HG02798 (cell line): ENCODE data around the gene CYP27B1.
A peak's percentile ranks its signal among the peaks of the same experiment; 100 is the strongest.
"Not testable (repeated sequence)": the region's sequence is repeated elsewhere in the genome, so short reads cannot be mapped to it uniquely, and the experiment has no call there.

Experiments
- ATAC-seq: cut with Tn5 transposase; IDR thresholded peaks from one replicate; pipeline ENCODE4 v1.9.1; 2021; ENCODE audit warnings: mild to moderate bottlenecking; ENCODE audit not compliant: unreplicated experiment, poor library complexity

The CYP27B1 gene

GRCh38 chr12:57793920-57794319, 27.0 kb upstream of the CYP27B1 start:
- ATAC-seq: no peak

- ATAC-seq: no peak
Measured at GRCh38 chr12:57783861-57784260, 17.0 kb upstream of the CYP27B1 start.

- ATAC-seq: no peak
Measured at GRCh38 chr12:57783466-57783801, 16.6 kb upstream of the CYP27B1 start.

GRCh38 chr12:57782608-57783465, 16.0 kb upstream of the CYP27B1 start, which contains the start of gene TSFM:
TSS of gene TSFM (plus strand) at chr12:57782787. CDS start at chr12:57782802, 15 bp downstream.
- ATAC-seq: peak; percentile 88

GRCh38 chr12:57782243-57782607, 15.3 kb upstream of the CYP27B1 start:
- ATAC-seq: peak; percentile 2

- no peak for ATAC-seq
Measured at GRCh38 chr12:57781801-57782200, 14.9 kb upstream of the CYP27B1 start.

GRCh38 chr12:57781244-57781643, 14.4 kb upstream of the CYP27B1 start:
- no peak for ATAC-seq

GRCh38 chr12:57780284-57780897, 13.5 kb upstream of the CYP27B1 start:
- ATAC-seq: no peak

GRCh38 chr12:57779736-57780135, 12.9 kb upstream of the CYP27B1 start:
- ATAC-seq: no peak

GRCh38 chr12:57777911-57778310, 11.0 kb upstream of the CYP27B1 start:
- no peak for ATAC-seq

GRCh38 chr12:57777367-57777766, 10.5 kb upstream of the CYP27B1 start:
- no peak for ATAC-seq

- ATAC-seq: no peak
Measured at GRCh38 chr12:57776247-57776587, 9.3 kb upstream of the CYP27B1 start.

- ATAC-seq: no peak
Measured at GRCh38 chr12:57775563-57776246, 8.8 kb upstream of the CYP27B1 start.

GRCh38 chr12:57775044-57775443, 8.2 kb upstream of the CYP27B1 start:
- no peak for ATAC-seq

GRCh38 chr12:57774634-57775033, 7.8 kb upstream of the CYP27B1 start:
- not testable (repeated sequence) for ATAC-seq

- no peak for ATAC-seq
Measured at GRCh38 chr12:57772429-57773322, 5.8 kb upstream of the CYP27B1 start, which contains the start of gene EEF1AKMT3. TSS of gene EEF1AKMT3 (plus strand) at chr12:57772614. CDS start at chr12:57772725, 111 bp downstream.

- ATAC-seq: peak; percentile 88
Measured at GRCh38 chr12:57771873-57772428, 5.1 kb upstream of the CYP27B1 start, which contains the start of gene METTL1. TSS of gene METTL1 (minus strand) at chr12:57772105. CDS start at chr12:57772083, 22 bp downstream.

GRCh38 chr12:57771236-57771872, 4.5 kb upstream of the CYP27B1 start:
- peak; percentile 75 for ATAC-seq

GRCh38 chr12:57770734-57771133, 3.9 kb upstream of the CYP27B1 start:
- no peak for ATAC-seq
